IMR-90 (cell line): ENCODE data around the gene TIMM44. TPM values are rescaled to one million over a fixed set of nuclear protein-coding genes. Genes with fewer than 3 reads are reported as not detected.

Experiments used
- ATAC-seq: fragments of 200-7000 bp; cut with Tn5 transposase; 2 replicates; pipeline ENCODE4 v1.9.1; 2020; ENCODE audit warnings: low read depth, mild to moderate bottlenecking, moderate library complexity
- BruUV-seq: library from RNA; stranded (reverse); fragments of 400-500 nt; replicated peaks from 2 replicates; lab custom pipeline; 2021; lab: Mats Ljungman, UMichigan
- CTCF ChIA-PET: fragments of 300-600 bp; formaldehyde crosslinking; extraction: SDS; loops from one replicate; lab custom pipeline; 2021; ENCODE audit warnings: antibody characterized with exemption; lab: Yijun Ruan, JAX
- POLR2A ChIA-PET: fragments of 300-600 bp; sonication (Branson Sonifier 250); formaldehyde crosslinking; loops from one replicate; lab custom pipeline; 2022; ENCODE audit warnings: antibody characterized with exemption; ENCODE audit not compliant: unreplicated experiment; lab: Charles Lee
- DNase-seq: peaks from one replicate; pipeline ENCODE4 v3.0.0; 2013
- H2AFZ ChIP-seq: replicated peaks from 2 replicates; pipeline ENCODE3; 2013; ENCODE audit warnings: low read length, mild to moderate bottlenecking; ENCODE audit not compliant: poor library complexity
- H2AK5ac ChIP-seq: 2 replicates; pipeline ENCODE4 v1.6.1; 2013; ENCODE audit warnings: low read depth, low read length, inconsistent platforms
- H2AK9ac ChIP-seq: replicated peaks from 2 replicates; pipeline ENCODE3; 2013; ENCODE audit warnings: mild to moderate bottlenecking, low read depth, low read length, moderate library complexity; ENCODE audit not compliant: poor library complexity
- H2BK120ac ChIP-seq: 2 replicates; pipeline ENCODE4 v1.6.1; 2013; ENCODE audit warnings: low read depth, low read length, inconsistent platforms
- H2BK15ac ChIP-seq: 3 replicates; pipeline ENCODE4 v1.6.1; 2013; ENCODE audit warnings: low read depth, low read length, inconsistent platforms
- H2BK20ac ChIP-seq: 2 replicates; pipeline ENCODE4 v1.6.1; 2013; ENCODE audit warnings: low read depth, mild to moderate bottlenecking, inconsistent platforms, low read length, moderate library complexity
- H2BK5ac ChIP-seq: 2 replicates; pipeline ENCODE4 v1.6.1; 2013; ENCODE audit warnings: mild to moderate bottlenecking, low read depth, low read length, inconsistent platforms; ENCODE audit not compliant: poor library complexity, severe bottlenecking
- H3K14ac ChIP-seq: replicated peaks from 2 replicates; pipeline ENCODE4 v1.6.1; 2013; ENCODE audit warnings: low read depth, low read length, inconsistent platforms
- H3K18ac ChIP-seq: 2 replicates; pipeline ENCODE4 v1.6.1; 2013; ENCODE audit warnings: low read depth, low read length, control low read depth
- H3K23ac ChIP-seq: 2 replicates; pipeline ENCODE4 v1.6.1; 2013; ENCODE audit warnings: low read depth, low read length, inconsistent platforms
- H3K27ac ChIP-seq: 2 replicates; pipeline ENCODE4 v1.5.1; 2013; ENCODE audit warnings: mild to moderate bottlenecking, control low read depth, low read length; ENCODE audit not compliant: insufficient read depth
- H3K27me3 ChIP-seq: 2 replicates; pipeline ENCODE4 v1.6.1; 2013; ENCODE audit warnings: low read length; ENCODE audit not compliant: control insufficient read depth, insufficient read depth
- H3K36me3 ChIP-seq: 2 replicates; pipeline ENCODE4 v1.6.1; 2013; ENCODE audit warnings: low read length, mixed read lengths; ENCODE audit not compliant: control insufficient read depth, insufficient read depth
- H3K4ac ChIP-seq: 2 replicates; pipeline ENCODE4 v1.6.1; 2013; ENCODE audit warnings: low read depth, low read length, inconsistent platforms
- H3K4me1 ChIP-seq: 2 replicates; pipeline ENCODE4 v1.6.1; 2013; ENCODE audit warnings: low read length, mixed read lengths; ENCODE audit not compliant: control insufficient read depth, insufficient read depth
- H3K4me2 ChIP-seq: 2 replicates; pipeline ENCODE4 v1.6.1; 2013; ENCODE audit warnings: low read depth, mild to moderate bottlenecking, control low read depth, low read length, moderate library complexity
- H3K4me3 ChIP-seq: 2 replicates; pipeline ENCODE4 v1.5.1; 2013; ENCODE audit warnings: low read depth, mild to moderate bottlenecking, control low read depth, low read length, moderate library complexity; ENCODE audit not compliant: insufficient read depth
- H3K56ac ChIP-seq: 2 replicates; pipeline ENCODE4 v1.6.1; 2013; ENCODE audit warnings: low read length, inconsistent platforms; ENCODE audit not compliant: insufficient read depth; ENCODE audit errors: extremely low read depth
- H3K79me1 ChIP-seq, 2 experiments: 2 replicates each; pipeline ENCODE4 v1.6.1; 2013; ENCODE audit warnings: low read length in 2 of 2, inconsistent platforms in 1 of 2, low read depth in 1 of 2
- H3K9ac ChIP-seq: 2 replicates; pipeline ENCODE4 v1.6.1; 2013; ENCODE audit warnings: low read depth, low read length, control low read depth
- H3K9me1 ChIP-seq: 2 replicates; pipeline ENCODE4 v1.6.1; 2013; ENCODE audit warnings: low read length, inconsistent platforms; ENCODE audit not compliant: insufficient read depth
- H3K9me3 ChIP-seq: 2 replicates; pipeline ENCODE4 v1.6.1; 2013; ENCODE audit warnings: low read length; ENCODE audit not compliant: control insufficient read depth, insufficient read depth
- H4K20me1 ChIP-seq: 2 replicates; pipeline ENCODE4 v1.6.1; 2013; ENCODE audit warnings: low read length, inconsistent platforms; ENCODE audit not compliant: insufficient read depth
- H4K5ac ChIP-seq: 2 replicates; pipeline ENCODE4 v1.6.1; 2013; ENCODE audit warnings: mild to moderate bottlenecking, low read depth, low read length, control low read depth
- H4K8ac ChIP-seq, 2 experiments: 2 replicates each; pipeline ENCODE4 v1.6.1; 2013; ENCODE audit warnings: low read depth in 2 of 2, low read length in 2 of 2, control low read depth in 1 of 2, inconsistent platforms in 1 of 2
- H4K91ac ChIP-seq: 2 replicates; pipeline ENCODE4 v1.6.1; 2013; ENCODE audit warnings: low read depth, low read length, inconsistent platforms; ENCODE audit not compliant: insufficient read depth
- BHLHE40 ChIP-seq: fragments of 150-350 bp; IDR thresholded peaks from 2 replicates; pipeline ENCODE4 v1.6.1; 2016; ENCODE audit warnings: mild to moderate bottlenecking, low read depth, low read length
- CEBPB ChIP-seq: IDR thresholded peaks from 2 replicates; pipeline ENCODE4 v1.6.1; 2012; ENCODE audit warnings: low read depth, low read length, improper control_type of control experiment
- CHD1 ChIP-seq: IDR thresholded peaks from 2 replicates; pipeline ENCODE4 v1.6.1; 2012; ENCODE audit warnings: low read depth, low read length, improper control_type of control experiment
- FOS ChIP-seq: fragments of 150-350 bp; IDR thresholded peaks from 2 replicates; pipeline ENCODE4 v1.6.1; 2016; ENCODE audit warnings: low read depth, low read length
- MAZ ChIP-seq: IDR thresholded peaks from 2 replicates; pipeline ENCODE4 v1.6.1; 2012; ENCODE audit warnings: low read depth, mild to moderate bottlenecking, low read length, improper control_type of control experiment, moderate library complexity, borderline replicate concordance
- MXI1 ChIP-seq: IDR thresholded peaks from 2 replicates; pipeline ENCODE4 v1.6.1; 2012; ENCODE audit warnings: low read depth, mild to moderate bottlenecking, low read length, moderate library complexity, borderline replicate concordance
- NFE2L2 ChIP-seq: fragments of 150-350 bp; IDR thresholded peaks from 2 replicates; pipeline ENCODE4 v1.6.1; 2016; ENCODE audit warnings: low read depth, mild to moderate bottlenecking, low read length
- POLR2A ChIP-seq: IDR thresholded peaks from 2 replicates; pipeline ENCODE4 v1.6.1; 2012; ENCODE audit warnings: mild to moderate bottlenecking, low read depth, low read length
- RAD21 ChIP-seq: IDR thresholded peaks from 2 replicates; pipeline ENCODE4 v1.6.1; 2012; ENCODE audit warnings: low read length, improper control_type of control experiment
- RCOR1 ChIP-seq: IDR thresholded peaks from 2 replicates; pipeline ENCODE4 v1.6.1; 2012; ENCODE audit warnings: mild to moderate bottlenecking, low read length, improper control_type of control experiment; ENCODE audit not compliant: insufficient replicate concordance
- RFX5 ChIP-seq: IDR thresholded peaks from 2 replicates; pipeline ENCODE4 v1.8.0; 2012; ENCODE audit warnings: low read depth, mild to moderate bottlenecking, low read length, moderate library complexity
- SMC3 ChIP-seq: fragments of 150-350 bp; IDR thresholded peaks from 2 replicates; pipeline ENCODE4 v1.6.1; 2016; ENCODE audit warnings: low read depth, mild to moderate bottlenecking, antibody characterized with exemption, low read length, moderate library complexity
- WGBS, 2 experiments: methylation state at CpG; one replicate each; pipeline versions ENCODE4 v1.1.5 to v1.1.7; 2013; ENCODE audit warnings: missing lambda C conversion rate in 2 of 2; ENCODE audit not compliant: insufficient read length in 1 of 2; ENCODE audit errors: extremely low coverage in 2 of 2; 5-methylcytosine and 5-hydroxymethylcytosine counted together
- dilution Hi-C: fragments of 300-500 bp; cut with HindIII; formaldehyde crosslinking; loops from one replicate; pipeline ENCODE4 v1.14.3; 2018; ENCODE audit warnings: low sequenced_read_pairs; ENCODE audit not compliant: unreplicated experiment
- in situ Hi-C: fragments of 300-500 bp; cut with MboI; formaldehyde crosslinking; loops from 3 replicates; pipeline ENCODE4 v1.14.3; 2019; ENCODE audit warnings: low sequenced_read_pairs, inconsistent platforms, mixed read lengths
- intact Hi-C: fragments of 100-400 bp; cut with micrococcal nuclease; formaldehyde crosslinking; loops from 2 replicates; pipeline ENCODE4 v1.10.0; 2022
- polyA plus RNA-seq, 3 experiments: library from polyadenylated mRNA; depleted of rRNA; stranded (reverse); fragments of >200 nt; gene quantifications; 2 replicates each; pipeline ENCODE4 v1.2.3, GENCODE V29; 2012; ENCODE audit warnings: low replicate concordance in 1 of 3
- total RNA-seq: library from RNA; depleted of rRNA; stranded (reverse); fragments of >200 nt; gene quantifications from 2 replicates; pipeline ENCODE4 v1.2.3, GENCODE V29; 2012
- TF ChIP-seq, protein P1 (sequence below): conservative IDR thresholded peaks from 2 replicates; pipeline ENCODE4 v1.5.1; 2012; ENCODE audit warnings: mild to moderate bottlenecking, low read depth, low read length, improper control_type of control experiment
- TF ChIP-seq, protein P2 (sequence below): fragments of 150-350 bp; IDR thresholded peaks from 2 replicates; pipeline ENCODE4 v1.6.1; 2017; ENCODE audit warnings: mild to moderate bottlenecking, antibody characterized with exemption, low read length, low read depth
- TF ChIP-seq, protein P3 (sequence below): fragments of 150-350 bp; IDR thresholded peaks from 2 replicates; pipeline ENCODE4 v1.6.1; 2016; ENCODE audit warnings: low read depth, mild to moderate bottlenecking, low read length, moderate library complexity, borderline replicate concordance

The TIMM44 gene
- total and polyA plus RNA-seq, 2 of the 4 experiments (the other 2 are of a cell fraction) = 37.6 to 52.3 TPM

DNA sequence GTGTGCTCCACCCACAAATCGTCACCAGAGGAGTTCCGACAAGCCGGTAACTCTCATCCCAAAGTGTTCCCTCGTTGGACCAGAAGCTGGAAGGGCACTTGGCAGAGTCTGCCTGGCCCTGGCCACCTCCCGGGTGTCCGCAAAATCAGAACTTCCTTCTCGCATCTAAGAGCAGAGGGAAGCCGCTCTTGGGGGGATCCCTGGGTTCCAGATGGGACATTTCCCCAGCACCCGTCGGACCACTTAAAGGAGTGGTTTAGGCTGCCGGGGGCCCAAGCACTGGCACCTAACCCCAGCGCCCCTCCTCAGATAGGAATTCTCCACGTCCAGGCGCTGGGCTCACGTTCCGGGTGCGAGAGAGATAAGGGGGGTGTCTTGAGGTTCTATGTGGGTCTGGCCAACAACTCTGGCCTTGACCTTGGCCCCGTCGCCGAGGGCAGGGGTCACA is 40.6 kb downstream of the TIMM44 start (continued):
- TF ChIP-seq, protein P1, sequence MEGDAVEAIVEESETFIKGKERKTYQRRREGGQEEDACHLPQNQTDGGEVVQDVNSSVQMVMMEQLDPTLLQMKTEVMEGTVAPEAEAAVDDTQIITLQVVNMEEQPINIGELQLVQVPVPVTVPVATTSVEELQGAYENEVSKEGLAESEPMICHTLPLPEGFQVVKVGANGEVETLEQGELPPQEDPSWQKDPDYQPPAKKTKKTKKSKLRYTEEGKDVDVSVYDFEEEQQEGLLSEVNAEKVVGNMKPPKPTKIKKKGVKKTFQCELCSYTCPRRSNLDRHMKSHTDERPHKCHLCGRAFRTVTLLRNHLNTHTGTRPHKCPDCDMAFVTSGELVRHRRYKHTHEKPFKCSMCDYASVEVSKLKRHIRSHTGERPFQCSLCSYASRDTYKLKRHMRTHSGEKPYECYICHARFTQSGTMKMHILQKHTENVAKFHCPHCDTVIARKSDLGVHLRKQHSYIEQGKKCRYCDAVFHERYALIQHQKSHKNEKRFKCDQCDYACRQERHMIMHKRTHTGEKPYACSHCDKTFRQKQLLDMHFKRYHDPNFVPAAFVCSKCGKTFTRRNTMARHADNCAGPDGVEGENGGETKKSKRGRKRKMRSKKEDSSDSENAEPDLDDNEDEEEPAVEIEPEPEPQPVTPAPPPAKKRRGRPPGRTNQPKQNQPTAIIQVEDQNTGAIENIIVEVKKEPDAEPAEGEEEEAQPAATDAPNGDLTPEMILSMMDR = no peak
- TF ChIP-seq RCOR1 (no peak), BHLHE40 (no peak; the same call in 1 of the 2 replicates)

DNA sequence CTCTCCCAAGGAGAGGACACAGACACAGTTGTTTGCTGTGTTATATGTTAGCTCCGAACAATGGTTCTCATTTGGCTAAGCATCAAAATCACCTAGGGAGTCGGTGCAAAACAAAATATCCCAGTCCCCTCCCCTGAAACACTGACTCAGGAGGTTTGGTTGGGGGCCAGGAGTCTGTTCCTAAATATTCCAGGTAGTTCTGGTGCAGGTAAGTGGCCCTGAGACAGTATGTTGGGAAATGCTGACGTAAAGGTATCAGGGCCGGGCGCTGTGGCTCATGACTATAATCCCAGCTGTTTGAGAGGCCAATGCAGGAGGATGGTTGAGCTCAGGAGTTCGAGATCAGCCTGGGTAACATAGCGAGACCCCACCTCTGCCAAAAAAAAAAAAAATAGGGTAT is 42.1 kb downstream of the TIMM44 start:
- Histone ChIP-seq H2AFZ (no peak overlapping the region), H3K27me3 (no peaks in the 10 kb centered on the region), H3K9me1 (peaks cover 11% of the 10 kb centered on the region), H3K4me2 (no peak overlapping the region), H3K9ac (no peak overlapping the region), H4K91ac (no peak overlapping the region), H2BK5ac (no peak overlapping the region), H4K8ac (no peak overlapping the region), H2BK15ac (no peak overlapping the region), H3K23ac (no peak overlapping the region), H2BK20ac (no peak overlapping the region), H4K5ac (no peak overlapping the region), H2BK120ac (no peak overlapping the region), H3K9me3 (no peaks in the 10 kb centered on the region), H3K79me1 (peaks cover 14 to 31% of the 10 kb centered on the region in 2 experiments; a peak in 3 of 4 replicates), H3K36me3 (peaks cover 20% of the 10 kb centered on the region), H3K4me1 (peaks cover 10% of the 10 kb centered on the region), H3K18ac (no peak overlapping the region), H3K56ac (no peak overlapping the region), H4K20me1 (peaks cover 23% of the 10 kb centered on the region), H3K4me3 (no peak overlapping the region), H3K27ac (no peak overlapping the region), H2AK5ac (no peak overlapping the region), H3K4ac (no peak overlapping the region), H3K14ac (no peak overlapping the region), H2AK9ac (no peak overlapping the region)
- intact Hi-C loops = no loop called here
- dilution Hi-C loops = no loop called here
- ATAC-seq (no peak), DNase-seq (no peak)
- no TSS peak for BruUV-seq
- POLR2A ChIA-PET = no interaction called here
- in situ Hi-C loops = no loop called here
- CTCF ChIA-PET = no interaction called here
- WGBS, 2 experiments = no CpG with 5 or more reads among the region's 7 CpGs
- TF ChIP-seq, protein P2, sequence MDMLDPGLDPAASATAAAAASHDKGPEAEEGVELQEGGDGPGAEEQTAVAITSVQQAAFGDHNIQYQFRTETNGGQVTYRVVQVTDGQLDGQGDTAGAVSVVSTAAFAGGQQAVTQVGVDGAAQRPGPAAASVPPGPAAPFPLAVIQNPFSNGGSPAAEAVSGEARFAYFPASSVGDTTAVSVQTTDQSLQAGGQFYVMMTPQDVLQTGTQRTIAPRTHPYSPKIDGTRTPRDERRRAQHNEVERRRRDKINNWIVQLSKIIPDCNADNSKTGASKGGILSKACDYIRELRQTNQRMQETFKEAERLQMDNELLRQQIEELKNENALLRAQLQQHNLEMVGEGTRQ = no peak
- TF ChIP-seq NFE2L2 = no peak
- TF ChIP-seq MAZ = no peak
- TF ChIP-seq SMC3 = no peak
- TF ChIP-seq, protein P3, sequence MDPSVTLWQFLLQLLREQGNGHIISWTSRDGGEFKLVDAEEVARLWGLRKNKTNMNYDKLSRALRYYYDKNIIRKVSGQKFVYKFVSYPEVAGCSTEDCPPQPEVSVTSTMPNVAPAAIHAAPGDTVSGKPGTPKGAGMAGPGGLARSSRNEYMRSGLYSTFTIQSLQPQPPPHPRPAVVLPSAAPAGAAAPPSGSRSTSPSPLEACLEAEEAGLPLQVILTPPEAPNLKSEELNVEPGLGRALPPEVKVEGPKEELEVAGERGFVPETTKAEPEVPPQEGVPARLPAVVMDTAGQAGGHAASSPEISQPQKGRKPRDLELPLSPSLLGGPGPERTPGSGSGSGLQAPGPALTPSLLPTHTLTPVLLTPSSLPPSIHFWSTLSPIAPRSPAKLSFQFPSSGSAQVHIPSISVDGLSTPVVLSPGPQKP = no peak
- no peak for TF ChIP-seq RAD21
- TF ChIP-seq MXI1 = no peak
- TF ChIP-seq CEBPB = no peak
- TF ChIP-seq FOS = no peak
- no peak for TF ChIP-seq BHLHE40
- TF ChIP-seq CHD1 = no peak
- no peak for TF ChIP-seq POLR2A
- TF ChIP-seq RFX5 = no peak
